SK-N-SH (cell line): Measurements from ENCODE around the gene ERCC5. TPM values are rescaled to one million over a fixed set of nuclear protein-coding genes. Genes with fewer than 3 reads are reported as not detected.

ENCODE experiments used
- CTCF ChIA-PET: fragments of 300-600, 350-600 bp; formaldehyde crosslinking; extraction: SDS; loops from one replicate; lab custom pipeline; 2021; lab: Yijun Ruan, JAX
- POLR2A ChIA-PET: fragments of 350-600 bp; sonication (Branson Sonifier 250); formaldehyde crosslinking; extraction: SDS; loops from one replicate; lab custom pipeline; 2020; ENCODE audit warnings: antibody characterized with exemption, inconsistent platforms; lab: Yijun Ruan, JAX
- DNase-seq: peaks from one replicate; pipeline ENCODE4 v3.0.0; 2012
- H2AFZ ChIP-seq: fragments of 200-600 bp; sonication (generic); 2 replicates; pipeline ENCODE4 v1.8.1; 2016; ENCODE audit warnings: antibody characterized with exemption, mild to moderate bottlenecking, low read depth
- H3F3A ChIP-seq: fragments of 200-600 bp; sonication (generic); replicated peaks from 2 replicates; pipeline ENCODE3; 2016; ENCODE audit warnings: antibody characterized with exemption, mild to moderate bottlenecking; ENCODE audit not compliant: insufficient read depth
- H3K27ac ChIP-seq, 2 experiments: fragments of 200-500 bp in 1 of 2; fragments of 200-600 bp in 1 of 2; sonication (Bioruptor generic) in 1 of 2; sonication (generic), shearing (Covaris generic) in 1 of 2; 2 replicates each; pipeline versions ENCODE4 v1.5.1 to v1.6.1; 2014 to 2016; ENCODE audit warnings: low read depth in 2 of 2, inconsistent platforms in 1 of 2, low read length in 1 of 2, mild to moderate bottlenecking in 1 of 2, mixed read lengths in 1 of 2
- H3K27me3 ChIP-seq: fragments of 200-600 bp; sonication (generic), shearing (Covaris generic); 2 replicates; pipeline ENCODE4 v1.6.1; 2016; ENCODE audit warnings: mixed run types; ENCODE audit not compliant: insufficient read depth
- H3K36me3 ChIP-seq, 2 experiments: fragments of 200-500 bp in 1 of 2; fragments of 200-600 bp in 1 of 2; sonication (Bioruptor generic) in 1 of 2; sonication (generic) in 1 of 2; replicated peaks in 1 of 2; 2 replicates each; pipeline versions ENCODE3 to v1.5.1; 2014 to 2016; ENCODE audit warnings: low read length in 1 of 2, mild to moderate bottlenecking in 1 of 2; ENCODE audit not compliant: insufficient read depth in 2 of 2, control insufficient read depth in 1 of 2
- H3K4me1 ChIP-seq, 2 experiments: fragments of 200-500 bp in 1 of 2; fragments of 200-600 bp in 1 of 2; sonication (Bioruptor generic) in 1 of 2; sonication (generic), shearing (Covaris generic) in 1 of 2; 2 replicates each; pipeline versions ENCODE4 v1.5.1 to v1.6.1; 2014 to 2016; ENCODE audit warnings: low read depth in 1 of 2, low read length in 1 of 2, mixed run types in 1 of 2; ENCODE audit not compliant: insufficient read depth in 2 of 2, control insufficient read depth in 1 of 2
- H3K4me2 ChIP-seq: fragments of 200-600 bp; sonication (generic), shearing (Covaris generic); 2 replicates; pipeline ENCODE4 v1.6.1; 2017; ENCODE audit warnings: mixed run types
- H3K4me3 ChIP-seq, 2 experiments: fragments of 200-500 bp in 1 of 2; fragments of 200-600 bp in 1 of 2; sonication (Bioruptor generic) in 1 of 2; sonication (generic), shearing (Covaris generic) in 1 of 2; 2 replicates each; pipeline versions ENCODE4 v1.5.1 to v1.8.1; 2014 to 2016; ENCODE audit warnings: low read depth in 2 of 2, inconsistent platforms in 1 of 2, low read length in 1 of 2, mild to moderate bottlenecking in 1 of 2, mixed read lengths in 1 of 2, moderate library complexity in 1 of 2
- H3K79me2 ChIP-seq: fragments of 200-600 bp; sonication (generic); 2 replicates; pipeline ENCODE4 v1.8.1; 2017; ENCODE audit warnings: mild to moderate bottlenecking; ENCODE audit not compliant: insufficient read depth
- H3K9ac ChIP-seq: fragments of 200-600 bp; sonication (generic); 2 replicates; pipeline ENCODE4 v1.6.1; 2017; ENCODE audit warnings: mixed run types
- H3K9me2 ChIP-seq: fragments of 200-600 bp; sonication (generic); 2 replicates; pipeline ENCODE4 v1.6.1; 2017; ENCODE audit warnings: mixed run types
- H3K9me3 ChIP-seq: fragments of 200-600 bp; sonication (generic); 2 replicates; pipeline ENCODE4 v1.6.1; 2017; ENCODE audit warnings: mixed run types, mild to moderate bottlenecking, moderate library complexity
- H4K20me1 ChIP-seq: fragments of 200-600 bp; sonication (generic); 2 replicates; pipeline ENCODE4 v1.6.1; 2017; ENCODE audit warnings: mild to moderate bottlenecking, mixed run types; ENCODE audit not compliant: insufficient read depth
- CHD2 ChIP-seq: fragments of 150-350 bp; IDR thresholded peaks from 2 replicates; pipeline ENCODE4 v1.6.1; 2018; ENCODE audit warnings: low read length; ENCODE audit not compliant: partially characterized antibody
- ELF1 ChIP-seq: IDR thresholded peaks from 2 replicates; pipeline ENCODE4 v1.4.0; 2012
- EP300 ChIP-seq, 2 experiments: IDR thresholded peaks; 2 replicates each; pipeline versions ENCODE4 v1.4.0 to v1.6.1; 2012; ENCODE audit warnings: borderline replicate concordance in 1 of 2, low read depth in 1 of 2, low read length in 1 of 2
- FOSL2 ChIP-seq: IDR thresholded peaks from 2 replicates; pipeline ENCODE4 v1.4.0; 2012; ENCODE audit warnings: low read depth, mild to moderate bottlenecking, moderate library complexity, borderline replicate concordance
- FOXM1 ChIP-seq: IDR thresholded peaks from 2 replicates; pipeline ENCODE4 v1.4.0; 2012; ENCODE audit warnings: low read depth, mild to moderate bottlenecking
- JUND ChIP-seq: IDR thresholded peaks from 2 replicates; pipeline ENCODE4 v1.4.0; 2012
- NFIC ChIP-seq: IDR thresholded peaks from 2 replicates; pipeline ENCODE4 v1.4.0; 2012; ENCODE audit warnings: borderline replicate concordance
- PBX3 ChIP-seq: IDR thresholded peaks from 2 replicates; pipeline ENCODE4; 2012
- RCOR1 ChIP-seq: fragments of 150-350 bp; IDR thresholded peaks from 2 replicates; pipeline ENCODE4 v1.6.1; 2017; ENCODE audit warnings: antibody characterized with exemption, low read length
- REST ChIP-seq: IDR thresholded peaks from 2 replicates; pipeline ENCODE4 v1.6.1; 2012; ENCODE audit warnings: mild to moderate bottlenecking, low read depth, low read length, moderate library complexity
- RFX5 ChIP-seq: IDR thresholded peaks from 2 replicates; pipeline ENCODE4 v1.6.1; 2012; ENCODE audit warnings: mild to moderate bottlenecking, improper control_type of control experiment, low read length
- RXRA ChIP-seq: IDR thresholded peaks from 2 replicates; pipeline ENCODE4 v1.4.0; 2012; ENCODE audit warnings: low read depth, mild to moderate bottlenecking, borderline replicate concordance
- SIN3A ChIP-seq: IDR thresholded peaks from 2 replicates; pipeline ENCODE4 v1.6.1; 2012; ENCODE audit warnings: low read depth, mild to moderate bottlenecking, low read length, moderate library complexity, borderline replicate concordance
- SMC3 ChIP-seq: IDR thresholded peaks from 2 replicates; pipeline ENCODE4 v1.6.1; 2012; ENCODE audit warnings: low read depth, low read length, improper control_type of control experiment
- TCF12 ChIP-seq: IDR thresholded peaks from 2 replicates; pipeline ENCODE4 v1.4.0; 2012
- TEAD4 ChIP-seq: IDR thresholded peaks from 2 replicates; pipeline ENCODE4 v1.4.0; 2012; ENCODE audit warnings: mild to moderate bottlenecking, borderline replicate concordance; ENCODE audit not compliant: insufficient read depth
- polyA plus RNA-seq, 3 experiments: library from polyadenylated mRNA; depleted of rRNA; stranded (reverse); fragments of >200 nt; gene quantifications; 2 replicates each; pipeline ENCODE4 v1.2.3, GENCODE V29; 2012
- TF ChIP-seq, protein P1 (sequence below): IDR thresholded peaks from 2 replicates; pipeline ENCODE4 v1.4.0; 2012; ENCODE audit warnings: low read depth, borderline replicate concordance
- TF ChIP-seq, protein P2 (sequence below): IDR thresholded peaks from 2 replicates; pipeline ENCODE4 v1.4.0; 2012; ENCODE audit warnings: low read depth, borderline replicate concordance
- TF ChIP-seq, protein P3 (sequence below): fragments of 150-350 bp; IDR thresholded peaks from 2 replicates; pipeline ENCODE4 v1.6.1; 2017; ENCODE audit warnings: antibody characterized with exemption, low read length, low read depth, borderline replicate concordance

Gene ERCC5
- polyA plus RNA-seq, 1 of the 3 experiments (the other 2 are of a cell fraction) = 14.1 TPM

DNA sequence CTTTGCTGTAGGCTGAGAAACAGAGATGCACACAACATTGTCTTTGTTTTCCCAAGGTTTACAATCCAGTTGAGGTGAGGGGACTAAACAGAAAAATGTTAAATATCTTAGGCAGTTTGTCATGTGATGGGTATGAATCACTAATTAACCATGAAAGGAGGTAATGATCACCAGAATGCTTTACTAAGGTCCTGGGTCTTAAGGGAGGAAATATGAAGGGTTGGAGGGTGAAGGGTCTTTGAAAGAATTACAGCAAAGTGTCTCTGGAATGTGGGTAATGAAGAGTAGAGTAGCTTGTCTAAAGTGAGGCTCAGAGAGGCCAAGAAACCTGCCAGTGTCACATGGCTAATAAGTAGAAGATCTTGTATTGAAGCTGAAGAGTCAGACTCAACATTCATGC lies 27.9 kb upstream of the ERCC5 start:
- Histone ChIP-seq H3K9me2 (no peaks in the 10 kb centered on the region), H3K4me3 (no peak overlapping the region), H2AFZ (no peak overlapping the region), H3K9me3 (no peaks in the 10 kb centered on the region), H3K27me3 (no peaks in the 10 kb centered on the region), H3K79me2 (peaks cover 29% of the 10 kb centered on the region), H4K20me1 (no peaks in the 10 kb centered on the region), H3K36me3 (peaks cover 24 to 49% of the 10 kb centered on the region in 2 experiments), H3K4me1 (peaks cover 0 to 14% of the 10 kb centered on the region in 2 experiments; a peak in 2 of 4 replicates), H3K9ac (no peak overlapping the region), H3F3A (peaks cover 13% of the 10 kb centered on the region), H3K4me2 (no peak overlapping the region)
- ChIA-PET CTCF (interaction anchor here (1.2 to 1.5 kb wide), 3 partner anchors 10 to 53 kb away, joined by 3 to 5 read pairs (median 4); no protein-coding TSS in a partner anchor), POLR2A (no interaction called here)
- no peak for DNase-seq
- TF ChIP-seq NFIC (no peak), CHD2 (no peak), RCOR1 (no peak), RFX5 (no peak), ELF1 (no peak), JUND (no peak), PBX3 (no peak), FOSL2 (no peak), TCF12 (no peak), SMC3 (no peak), SIN3A (no peak), RXRA (no peak), EP300 (IDR thresholded peaks at IDR 0.05; ENCODE audit: borderline replicate concordance in 1 of 2, low read depth in 1 of 2, low read length in 1 of 2) (no peak), FOXM1 (no peak), TEAD4 (no peak), REST (no peak)
- TF ChIP-seq, protein P1, sequence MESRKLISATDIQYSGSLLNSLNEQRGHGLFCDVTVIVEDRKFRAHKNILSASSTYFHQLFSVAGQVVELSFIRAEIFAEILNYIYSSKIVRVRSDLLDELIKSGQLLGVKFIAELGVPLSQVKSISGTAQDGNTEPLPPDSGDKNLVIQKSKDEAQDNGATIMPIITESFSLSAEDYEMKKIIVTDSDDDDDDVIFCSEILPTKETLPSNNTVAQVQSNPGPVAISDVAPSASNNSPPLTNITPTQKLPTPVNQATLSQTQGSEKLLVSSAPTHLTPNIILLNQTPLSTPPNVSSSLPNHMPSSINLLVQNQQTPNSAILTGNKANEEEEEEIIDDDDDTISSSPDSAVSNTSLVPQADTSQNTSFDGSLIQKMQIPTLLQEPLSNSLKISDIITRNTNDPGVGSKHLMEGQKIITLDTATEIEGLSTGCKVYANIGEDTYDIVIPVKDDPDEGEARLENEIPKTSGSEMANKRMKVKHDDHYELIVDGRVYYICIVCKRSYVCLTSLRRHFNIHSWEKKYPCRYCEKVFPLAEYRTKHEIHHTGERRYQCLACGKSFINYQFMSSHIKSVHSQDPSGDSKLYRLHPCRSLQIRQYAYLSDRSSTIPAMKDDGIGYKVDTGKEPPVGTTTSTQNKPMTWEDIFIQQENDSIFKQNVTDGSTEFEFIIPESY = no peak
- TF ChIP-seq, protein P2, sequence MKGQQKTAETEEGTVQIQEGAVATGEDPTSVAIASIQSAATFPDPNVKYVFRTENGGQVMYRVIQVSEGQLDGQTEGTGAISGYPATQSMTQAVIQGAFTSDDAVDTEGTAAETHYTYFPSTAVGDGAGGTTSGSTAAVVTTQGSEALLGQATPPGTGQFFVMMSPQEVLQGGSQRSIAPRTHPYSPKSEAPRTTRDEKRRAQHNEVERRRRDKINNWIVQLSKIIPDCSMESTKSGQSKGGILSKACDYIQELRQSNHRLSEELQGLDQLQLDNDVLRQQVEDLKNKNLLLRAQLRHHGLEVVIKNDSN = no peak; the same call in 1 of the 2 replicates
- TF ChIP-seq, protein P3, sequence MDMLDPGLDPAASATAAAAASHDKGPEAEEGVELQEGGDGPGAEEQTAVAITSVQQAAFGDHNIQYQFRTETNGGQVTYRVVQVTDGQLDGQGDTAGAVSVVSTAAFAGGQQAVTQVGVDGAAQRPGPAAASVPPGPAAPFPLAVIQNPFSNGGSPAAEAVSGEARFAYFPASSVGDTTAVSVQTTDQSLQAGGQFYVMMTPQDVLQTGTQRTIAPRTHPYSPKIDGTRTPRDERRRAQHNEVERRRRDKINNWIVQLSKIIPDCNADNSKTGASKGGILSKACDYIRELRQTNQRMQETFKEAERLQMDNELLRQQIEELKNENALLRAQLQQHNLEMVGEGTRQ = no peak
- TF ChIP-seq, all 33 proteins: peak for 0
- H3K27ac ChIP-seq = no peak overlapping the region
